Right atrium auricular region (tissue), 2 donors: ENCODE data around the gene ACVRL1. TPM values are rescaled to one million over a fixed set of nuclear protein-coding genes. Genes with fewer than 3 reads are reported as not detected.

Source experiments
- DNase-seq: peaks from one replicate; pipeline ENCODE4 v3.0.0-alpha.2; 2019; ENCODE audit warnings: low spot score
- H3K27ac ChIP-seq, 2 donors: fragments of 200-600 bp; sonication (generic); 1 replicate in 1 of 2; 2 replicates in 1 of 2; pipeline ENCODE4 v1.5.1; 2016 to 2019
- H3K27me3 ChIP-seq, 2 donors: fragments of 200-600 bp; sonication (generic); one replicate each; pipeline versions ENCODE4 v1.5.1 to v1.6.0; 2017 to 2019
- H3K36me3 ChIP-seq: fragments of 200-600 bp; sonication (generic); one replicate; pipeline ENCODE4 v1.5.1; 2016
- H3K4me1 ChIP-seq, 2 donors: fragments of 200-600 bp; sonication (generic); one replicate each; pipeline versions ENCODE4 v1.5.1 to v1.6.0; 2017 to 2019
- H3K4me3 ChIP-seq, 2 donors: fragments of 200-600 bp; sonication (generic); 1 replicate in 1 of 2; 2 replicates in 1 of 2; pipeline ENCODE4 v1.5.1; 2017 to 2019; ENCODE audit warnings: mild to moderate bottlenecking in 1 of 2, moderate library complexity in 1 of 2
- H3K9me3 ChIP-seq, 2 donors: fragments of 200-600 bp; sonication (generic); one replicate each; pipeline ENCODE4 v1.5.1; 2019
- total RNA-seq, 2 donors: library from RNA; depleted of rRNA; stranded (reverse); fragments of >200 nt; gene quantifications; one replicate each; pipeline ENCODE4 v1.1.0, GENCODE V29; 2016
- TF ChIP-seq, protein P1 (sequence below), 2 donors: fragments of 200-600 bp; sonication (generic); IDR thresholded peaks; one replicate each; pipeline ENCODE4 v1.5.1; 2019; ENCODE audit warnings: antibody characterized with exemption in 2 of 2

The ACVRL1 gene
- total RNA-seq, 2 donors from 2014 or later, result 48.1 to 57.5 TPM

DNA sequence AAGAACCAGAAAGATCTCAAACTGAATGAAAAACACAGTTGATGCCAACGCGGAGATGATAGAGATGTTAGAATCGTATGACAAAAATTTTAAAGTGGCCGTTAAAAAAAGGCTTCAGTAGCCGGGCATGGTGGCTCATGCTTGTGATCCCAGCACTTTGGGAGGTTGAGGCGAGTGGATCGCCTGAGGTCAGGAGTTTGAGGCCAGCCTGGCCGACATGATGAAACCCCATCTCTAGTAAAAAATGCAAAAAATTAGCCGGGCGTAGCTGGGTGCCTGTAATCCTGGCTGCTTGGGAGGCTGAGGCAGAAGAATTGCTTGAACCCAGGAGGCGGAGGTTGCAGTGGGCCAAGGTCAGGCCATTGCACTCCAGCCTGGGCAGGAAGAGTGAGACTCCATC lies 5.4 kb upstream of the ACVRL1 start:
- no peak for DNase-seq
- H3K9me3 ChIP-seq, result peaks cover 0 to 3% of the 10 kb centered on the region in 2 donors
- no peaks in the 10 kb centered on the region for H3K27me3 ChIP-seq
- H3K4me3 ChIP-seq, result no peak overlapping the region
- peaks cover 0 to 29% of the 10 kb centered on the region in 2 donors for H3K4me1 ChIP-seq
- no peak overlapping the region for H3K27ac ChIP-seq
- TF ChIP-seq, protein P1, sequence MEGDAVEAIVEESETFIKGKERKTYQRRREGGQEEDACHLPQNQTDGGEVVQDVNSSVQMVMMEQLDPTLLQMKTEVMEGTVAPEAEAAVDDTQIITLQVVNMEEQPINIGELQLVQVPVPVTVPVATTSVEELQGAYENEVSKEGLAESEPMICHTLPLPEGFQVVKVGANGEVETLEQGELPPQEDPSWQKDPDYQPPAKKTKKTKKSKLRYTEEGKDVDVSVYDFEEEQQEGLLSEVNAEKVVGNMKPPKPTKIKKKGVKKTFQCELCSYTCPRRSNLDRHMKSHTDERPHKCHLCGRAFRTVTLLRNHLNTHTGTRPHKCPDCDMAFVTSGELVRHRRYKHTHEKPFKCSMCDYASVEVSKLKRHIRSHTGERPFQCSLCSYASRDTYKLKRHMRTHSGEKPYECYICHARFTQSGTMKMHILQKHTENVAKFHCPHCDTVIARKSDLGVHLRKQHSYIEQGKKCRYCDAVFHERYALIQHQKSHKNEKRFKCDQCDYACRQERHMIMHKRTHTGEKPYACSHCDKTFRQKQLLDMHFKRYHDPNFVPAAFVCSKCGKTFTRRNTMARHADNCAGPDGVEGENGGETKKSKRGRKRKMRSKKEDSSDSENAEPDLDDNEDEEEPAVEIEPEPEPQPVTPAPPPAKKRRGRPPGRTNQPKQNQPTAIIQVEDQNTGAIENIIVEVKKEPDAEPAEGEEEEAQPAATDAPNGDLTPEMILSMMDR (IDR thresholded peaks at IDR 0.05), result no peak
- no peaks in the 10 kb centered on the region for H3K36me3 ChIP-seq

DNA sequence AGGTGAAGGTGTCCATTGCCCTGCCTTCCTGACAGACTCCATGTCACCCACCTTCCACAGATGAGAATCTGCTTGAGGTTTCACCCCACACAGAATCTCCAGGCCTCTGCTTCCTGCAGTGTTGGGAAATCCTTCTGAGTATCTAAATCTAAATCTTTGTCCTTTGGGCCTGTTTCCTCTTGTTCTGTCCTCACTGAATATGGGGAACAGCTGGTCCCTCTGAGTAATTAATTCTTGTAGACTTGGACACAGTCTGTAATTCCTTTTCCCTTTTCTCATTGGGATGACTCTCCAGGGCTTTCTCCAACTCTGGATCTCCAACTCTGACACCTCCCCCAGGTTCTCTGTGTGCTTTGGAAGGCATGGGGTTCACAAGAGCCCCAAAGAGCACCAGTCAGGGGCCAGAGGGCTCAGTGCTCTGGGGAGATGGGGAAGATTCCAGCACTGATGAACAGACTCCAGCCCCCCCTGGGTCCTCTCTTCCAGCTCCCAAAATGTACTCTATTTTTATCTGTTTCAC lies 2.3 kb upstream of the ACVRL1 start:
- Histone ChIP-seq H3K4me1 (peaks cover 0 to 45% of the 10 kb centered on the region in 2 donors), H3K4me3 (no peak overlapping the region), H3K36me3 (no peaks in the 10 kb centered on the region), H3K27ac (peak overlapping the region; percentile 82 to 90), H3K9me3 (peaks cover 0 to 3% of the 10 kb centered on the region in 2 donors), H3K27me3 (no peaks in the 10 kb centered on the region)
- no peak for DNase-seq
- TF ChIP-seq, protein P1 (IDR thresholded peaks at IDR 0.05), result no peak

DNA sequence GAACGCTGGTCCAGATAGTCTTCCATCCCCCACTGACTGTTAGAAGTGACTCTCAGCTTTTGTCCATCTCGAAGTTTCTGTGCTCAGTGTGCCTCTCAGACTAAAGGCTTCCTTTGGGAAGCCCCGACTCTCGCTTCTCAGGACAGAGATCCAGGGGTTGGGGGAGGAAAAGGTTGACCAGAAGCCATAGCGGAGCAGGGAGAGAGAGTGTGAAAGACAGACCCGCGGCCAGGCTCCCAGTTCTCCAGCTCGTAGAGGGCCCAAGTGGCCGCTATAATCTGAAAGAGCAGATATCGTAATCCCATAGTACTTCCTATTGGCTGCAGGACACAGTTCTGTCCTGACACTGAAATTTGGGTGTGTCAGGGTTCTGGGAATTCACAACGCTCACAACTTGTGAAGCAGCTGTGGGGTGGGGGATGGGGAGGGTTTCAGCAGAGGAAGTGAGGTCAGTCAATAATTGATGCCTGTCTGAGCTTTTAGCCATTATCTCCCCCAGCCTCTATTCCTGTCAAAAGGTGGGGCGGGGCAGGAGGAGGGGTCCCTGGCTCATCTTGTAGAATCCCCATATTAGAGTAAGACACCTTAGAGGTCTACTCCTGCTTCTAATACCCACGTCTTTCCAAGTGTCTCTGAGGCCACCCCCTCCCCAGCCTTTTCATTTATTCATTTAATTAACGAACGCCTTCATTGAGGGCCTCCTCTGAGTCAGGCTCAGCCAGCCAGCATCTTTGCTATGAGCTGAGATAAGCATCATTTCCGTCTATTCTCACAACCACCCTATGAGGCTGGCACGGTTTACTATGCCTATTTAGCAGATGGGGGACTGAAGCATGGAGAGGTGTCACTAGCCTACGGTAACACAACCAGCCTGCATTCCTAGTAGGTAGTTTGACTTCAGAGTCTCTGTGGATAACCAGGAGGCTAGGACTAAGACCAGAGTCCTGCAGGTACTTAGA lies 1.6 kb upstream of the ACVRL1 start:
- peak overlapping the region; percentile 82 to 90 for H3K27ac ChIP-seq
- peak overlapping the region in 1 of 2 donors; percentile 61 for H3K4me3 ChIP-seq
- H3K4me1 ChIP-seq, result peaks cover 0 to 53% of the 10 kb centered on the region in 2 donors
- H3K36me3 ChIP-seq, result no peaks in the 10 kb centered on the region
- no peaks in the 10 kb centered on the region for H3K27me3 ChIP-seq
- DNase-seq, result peak; percentile 94
- peaks cover 0 to 3% of the 10 kb centered on the region in 2 donors for H3K9me3 ChIP-seq
- TF ChIP-seq, protein P1 (IDR thresholded peaks at IDR 0.05), result no peak

DNA sequence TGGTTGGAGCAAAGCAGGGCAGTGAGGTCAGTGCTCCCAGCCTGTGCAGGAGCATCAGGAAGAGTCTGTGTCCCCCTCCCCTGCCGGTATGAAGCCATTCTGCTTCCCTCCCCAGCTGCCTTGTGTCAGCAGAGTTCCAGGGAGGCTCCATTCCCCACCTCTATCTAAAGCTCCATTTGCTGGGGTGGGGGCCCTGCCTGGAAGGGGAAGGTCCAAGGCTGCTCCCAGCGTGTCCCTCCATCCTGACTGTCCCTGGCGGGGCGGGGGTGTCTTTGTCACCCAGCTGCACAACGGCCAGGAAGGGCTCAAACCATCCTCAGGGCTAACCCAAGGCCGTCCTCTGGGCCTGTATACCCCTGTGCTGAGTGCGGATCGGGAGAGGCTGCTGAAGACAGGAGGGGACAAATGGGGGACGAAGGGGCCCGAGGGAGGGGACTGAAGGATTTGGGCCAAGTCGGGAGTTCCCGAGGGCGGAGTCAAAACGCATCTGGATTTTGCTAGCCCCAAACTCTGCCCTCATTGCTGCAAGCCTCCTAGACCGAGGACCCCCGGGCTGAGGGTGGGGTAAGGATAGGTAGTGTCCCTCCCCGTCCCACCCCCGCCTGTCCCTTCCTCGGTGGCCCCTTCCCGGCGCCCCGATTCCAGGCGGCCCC lies 748 bp upstream of the ACVRL1 start:
- TF ChIP-seq, protein P1 (IDR thresholded peaks at IDR 0.05), result no peak
- DNase-seq, result no peak

DNA sequence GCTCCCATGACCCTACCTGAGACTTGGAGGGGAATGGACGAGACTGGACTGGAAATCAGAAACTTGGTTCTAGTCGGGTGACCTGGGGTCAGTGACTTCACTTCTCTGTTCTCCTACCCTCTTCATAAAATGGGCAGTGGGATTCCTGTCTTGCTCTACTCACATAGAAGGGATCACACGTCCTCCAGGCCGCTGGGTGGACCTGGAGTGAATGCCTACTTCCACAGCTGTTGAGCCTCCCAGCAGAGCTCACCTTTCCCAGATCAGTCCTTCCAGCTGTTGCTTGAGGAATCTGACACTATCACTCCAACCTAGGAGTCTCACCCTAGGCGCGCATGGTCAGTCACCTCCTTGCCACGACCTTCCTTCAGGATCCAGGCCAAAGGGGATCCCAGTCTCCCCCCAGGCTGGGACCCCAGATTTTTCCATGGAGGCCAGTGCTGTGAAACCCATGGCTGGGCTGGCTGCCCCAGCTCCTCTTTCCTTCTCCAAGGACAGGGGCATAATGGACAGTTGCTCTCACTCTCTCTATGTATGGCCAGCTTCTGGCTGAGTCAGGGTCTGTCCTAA lies 637 bp downstream of the ACVRL1 start:
- Histone ChIP-seq H3K4me3 (peak overlapping the region; percentile 46 to 61), H3K9me3 (no peaks in the 10 kb centered on the region), H3K27me3 (no peaks in the 10 kb centered on the region), H3K4me1 (peaks cover 0 to 73% of the 10 kb centered on the region in 2 donors), H3K27ac (peak overlapping the region; percentile 82 to 90), H3K36me3 (no peaks in the 10 kb centered on the region)
- TF ChIP-seq, protein P1 (IDR thresholded peaks at IDR 0.05), result no peak
- no peak for DNase-seq

More for the DNA sequence above, 748 bp upstream of the ACVRL1 start:
- Histone ChIP-seq H3K4me1 (peaks cover 0 to 61% of the 10 kb centered on the region in 2 donors), H3K27me3 (no peaks in the 10 kb centered on the region), H3K27ac (peak overlapping the region; percentile 82 to 90), H3K9me3 (peaks cover 0 to 3% of the 10 kb centered on the region in 2 donors), H3K4me3 (peak overlapping the region; percentile 46 to 61), H3K36me3 (no peaks in the 10 kb centered on the region)
